Measurements from ENCODE around the gene PLA2G4D.

Gene PLA2G4D

GRCh38 chr15:42063122-42063848 lies 31.1 kb downstream of the PLA2G4D start:
- Histone ChIP-seq H3K27ac (no peak overlapping the region), H3K9ac (no peak overlapping the region), H3K79me2 (no peaks in the 10 kb centered on the region), H2AFZ (no peak overlapping the region), H3K4me1 (no peaks in the 10 kb centered on the region), H3K36me3 (ENCODE audit: control insufficient read depth, insufficient read depth, low read length) (no peaks in the 10 kb centered on the region), H3K4me3 (ENCODE audit: low read depth, low read length) (no peak overlapping the region), H3K9me3 (ENCODE audit: control insufficient read depth, low read length) (no peaks in the 10 kb centered on the region), H3K27me3 (ENCODE audit: control insufficient read depth, insufficient read depth, low read length) (no peaks in the 10 kb centered on the region), H3K4me2 (ENCODE audit: low read length) (no peak overlapping the region)
- no peak for TF ChIP-seq CTCF (IDR thresholded peaks at IDR 0.05)

- Histone ChIP-seq H3K9ac (no peak overlapping the region), H3K4me3 (ENCODE audit: low read depth, low read length) (no peak overlapping the region), H3K9me3 (ENCODE audit: control insufficient read depth, low read length) (no peaks in the 10 kb centered on the region), H3K27me3 (ENCODE audit: control insufficient read depth, insufficient read depth, low read length) (no peaks in the 10 kb centered on the region), H3K27ac (no peak overlapping the region), H3K4me2 (ENCODE audit: low read length) (no peak overlapping the region), H2AFZ (no peak overlapping the region), H3K79me2 (no peaks in the 10 kb centered on the region), H3K36me3 (ENCODE audit: control insufficient read depth, insufficient read depth, low read length) (no peaks in the 10 kb centered on the region), H3K4me1 (no peaks in the 10 kb centered on the region)
- no peak for TF ChIP-seq CTCF (IDR thresholded peaks at IDR 0.05)
Measured at GRCh38 chr15:42062284-42062806, 32.0 kb downstream of the PLA2G4D start.

DNA sequence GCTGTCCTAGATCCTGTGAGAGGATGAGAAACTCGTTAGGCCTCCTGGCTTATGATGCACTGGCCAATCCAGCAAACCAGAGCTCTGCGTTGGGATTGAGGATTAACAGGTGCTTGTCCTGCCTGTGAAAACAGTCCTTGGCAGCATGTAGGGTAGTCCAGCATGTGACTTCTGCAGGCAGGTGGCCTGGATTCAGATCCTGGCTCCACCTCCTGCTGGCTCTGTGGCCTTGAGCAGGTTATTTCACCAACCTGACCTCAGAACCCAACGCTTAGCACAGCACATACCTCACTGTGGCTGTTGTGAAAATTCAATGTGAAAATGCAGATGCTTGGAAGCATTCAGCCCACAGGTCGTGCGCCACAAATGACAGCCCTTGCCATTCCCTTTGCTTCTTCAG lies 33.6 kb downstream of the PLA2G4D start:
- Histone ChIP-seq H3K27me3 (ENCODE audit: control insufficient read depth, insufficient read depth, low read length) (no peaks in the 10 kb centered on the region), H3K4me1 (no peaks in the 10 kb centered on the region), H3K4me2 (ENCODE audit: low read length) (no peak overlapping the region), H3K27ac (no peak overlapping the region), H3K36me3 (ENCODE audit: control insufficient read depth, insufficient read depth, low read length) (no peaks in the 10 kb centered on the region), H3K4me3 (ENCODE audit: low read depth, low read length) (no peak overlapping the region), H3K9me3 (ENCODE audit: control insufficient read depth, low read length) (no peaks in the 10 kb centered on the region), H2AFZ (no peak overlapping the region), H3K79me2 (no peaks in the 10 kb centered on the region), H3K9ac (no peak overlapping the region)
- no peak for TF ChIP-seq CTCF (IDR thresholded peaks at IDR 0.05)

- Histone ChIP-seq H3K27me3 (ENCODE audit: control insufficient read depth, insufficient read depth, low read length) (no peaks in the 10 kb centered on the region), H3K4me1 (no peaks in the 10 kb centered on the region), H3K79me2 (no peaks in the 10 kb centered on the region), H3K4me3 (ENCODE audit: low read depth, low read length) (no peak overlapping the region), H3K9ac (no peak overlapping the region), H3K36me3 (ENCODE audit: control insufficient read depth, insufficient read depth, low read length) (no peaks in the 10 kb centered on the region), H3K27ac (no peak overlapping the region), H2AFZ (no peak overlapping the region), H3K9me3 (ENCODE audit: control insufficient read depth, low read length) (no peaks in the 10 kb centered on the region), H3K4me2 (ENCODE audit: low read length) (no peak overlapping the region)
- TF ChIP-seq CTCF (IDR thresholded peaks at IDR 0.05): no peak
Measured at GRCh38 chr15:42060477-42060763, 33.9 kb downstream of the PLA2G4D start.

Measured in parathyroid adenoma (tissue), 2 donors.